AG10803 (cell line): ENCODE results near the gene SGCE.
A peak's percentile ranks its signal among the peaks of the same experiment; 100 is the strongest.
"Not testable (repeated sequence)": the region's sequence is repeated elsewhere in the genome, so short reads cannot be mapped to it uniquely, and the experiment has no call there.

Experiments
- DNase-seq: peaks from one replicate; pipeline ENCODE4 v3.0.0; 2010; ENCODE audit warnings: low read depth
- H3K4me3 ChIP-seq: 2 replicates; pipeline ENCODE4 v1.5.1; 2011; ENCODE audit warnings: mild to moderate bottlenecking, low read length, control low read depth
- CTCF ChIP-seq: conservative IDR thresholded peaks from 2 replicates; pipeline ENCODE4 v1.5.1; 2011; ENCODE audit warnings: mild to moderate bottlenecking, low read length, control low read depth, inconsistent platforms

SGCE gene

GRCh38 chr7:94655848-94656657 lies at the start of gene SGCE:
Gene SGCE (minus strand): TSS chr7:94656133. CDS start chr7:94656098, 35 bp downstream.
- TF ChIP-seq CTCF: peak; percentile 53
- peak; percentile 79 for DNase-seq
- peak within 1 kb of the TSS; percentile 80 for H3K4me3 ChIP-seq

GRCh38 chr7:94705155-94706021 lies 49.5 kb upstream of the SGCE start:
- not testable (repeated sequence) for H3K4me3 ChIP-seq, DNase-seq

GRCh38 chr7:94701555-94701973 lies 45.6 kb upstream of the SGCE start:
- peak; percentile 70 for DNase-seq
- no peak overlapping the region for H3K4me3 ChIP-seq
- TF ChIP-seq CTCF: no peak

- no peak overlapping the region for H3K4me3 ChIP-seq
- no peak for TF ChIP-seq CTCF
Observed at GRCh38 chr7:94700926-94701554, 45.1 kb upstream of the SGCE start.

GRCh38 chr7:94698275-94698674 lies 42.3 kb upstream of the SGCE start:
- DNase-seq: peak; percentile 80
- no peak overlapping the region for H3K4me3 ChIP-seq
- TF ChIP-seq CTCF: no peak

More at GRCh38 chr7:94700926-94701554, 45.1 kb upstream of the SGCE start:
- peak; percentile 24 for DNase-seq

- no peak overlapping the region for H3K4me3 ChIP-seq
- DNase-seq: peak; percentile 92
- no peak for TF ChIP-seq CTCF
Observed at GRCh38 chr7:94697035-94697974, 41.4 kb upstream of the SGCE start.
